SK-N-MC (cell line): ENCODE measurements around the gene IFT27.

ENCODE experiments used
- EZH2 ChIP-seq: fragments of 200-600 bp; sonication (generic); IDR thresholded peaks from one replicate; pipeline ENCODE4 v1.6.1; 2017; ENCODE audit warnings: antibody characterized with exemption
- FOXP2 ChIP-seq: optimal IDR thresholded peaks from 2 replicates; pipeline ENCODE3; 2011; ENCODE audit warnings: mild to moderate bottlenecking, moderate library complexity; ENCODE audit not compliant: insufficient read depth; ENCODE audit errors: extremely low read length, control extremely low read depth
- POLR2AphosphoS5 ChIP-seq: IDR thresholded peaks from 2 replicates; pipeline ENCODE4 v1.6.1; 2012; ENCODE audit warnings: mild to moderate bottlenecking, low read depth, low read length, borderline replicate concordance

GRCh38 chr22:36759481-36760159 lies 16.3 kb downstream of the IFT27 start:
- TF ChIP-seq EZH2 (no peak), FOXP2 (no peak), POLR2AphosphoS5 (no peak)
